NCI-H446 treated with DMSO at 0.1 percent for 48 hours (cell line): ENCODE data around the gene TICAM2.
A peak's percentile ranks its signal among the peaks of the same experiment; 100 is the strongest.

Source experiments
- DNase-seq: peaks from one replicate; lab custom pipeline; 2025; lab: John Stamatoyannopoulos, UW

Gene TICAM2

GRCh38 chr5:115568668-115569067, 33.6 kb downstream of the TICAM2 start:
- DNase-seq = no peak

GRCh38 chr5:115565233-115565632, 37.0 kb downstream of the TICAM2 start:
- DNase-seq = no peak

- DNase-seq = no peak
These were observed 41.1 kb downstream of the TICAM2 start for GRCh38 chr5:115561176-115561575.

- no peak for DNase-seq
These were observed 42.8 kb downstream of the TICAM2 start for GRCh38 chr5:115559524-115559923.

- DNase-seq = no peak
These were observed 43.8 kb downstream of the TICAM2 start for GRCh38 chr5:115558388-115558956.

GRCh38 chr5:115557667-115558387, 44.5 kb downstream of the TICAM2 start:
- no peak for DNase-seq

GRCh38 chr5:115556276-115556675, 46.0 kb downstream of the TICAM2 start:
- no peak for DNase-seq

- no peak for DNase-seq
These were observed 47.1 kb downstream of the TICAM2 start for GRCh38 chr5:115555084-115555633.

GRCh38 chr5:115553082-115553481, 49.2 kb downstream of the TICAM2 start:
- no peak for DNase-seq

- no peak for DNase-seq
These were observed 50.9 kb downstream of the TICAM2 start for GRCh38 chr5:115551415-115551814.

- DNase-seq = no peak
These were observed 53.1 kb downstream of the TICAM2 start for GRCh38 chr5:115549154-115549553.

- DNase-seq = no peak
These were observed 53.6 kb downstream of the TICAM2 start for GRCh38 chr5:115548683-115549082.

GRCh38 chr5:115545351-115545882, 56.9 kb downstream of the TICAM2 start:
- DNase-seq = no peak

GRCh38 chr5:115544436-115545350, 57.6 kb downstream of the TICAM2 start, which contains the start of gene FEM1C:
TSS of gene FEM1C (minus strand) at chr5:115544775. CDS start at chr5:115543493, 1,282 bp downstream.
- DNase-seq = peak; percentile 94

GRCh38 chr5:115544043-115544435, 58.2 kb downstream of the TICAM2 start:
- no peak for DNase-seq

- no peak for DNase-seq
These were observed 58.8 kb downstream of the TICAM2 start for GRCh38 chr5:115543365-115544042.

- no peak for DNase-seq
These were observed 59.5 kb downstream of the TICAM2 start for GRCh38 chr5:115542651-115543364.

GRCh38 chr5:115542086-115542485, 60.2 kb downstream of the TICAM2 start:
- no peak for DNase-seq

- no peak for DNase-seq
These were observed 60.7 kb downstream of the TICAM2 start for GRCh38 chr5:115541611-115542010.

GRCh38 chr5:115535479-115536035, 66.7 kb downstream of the TICAM2 start:
- no peak for DNase-seq

- no peak for DNase-seq
These were observed 69.8 kb downstream of the TICAM2 start for GRCh38 chr5:115532517-115532916.
